Measurements from ENCODE around the gene MATK. TPM values are rescaled to one million over a fixed set of nuclear protein-coding genes. Genes with fewer than 3 reads are reported as not detected.
A peak's percentile ranks its signal among the peaks of the same experiment; 100 is the strongest.

Gene MATK
- total RNA-seq, 2 experiments from 2014 or later: 24.4 to 25.2 TPM

DNA sequence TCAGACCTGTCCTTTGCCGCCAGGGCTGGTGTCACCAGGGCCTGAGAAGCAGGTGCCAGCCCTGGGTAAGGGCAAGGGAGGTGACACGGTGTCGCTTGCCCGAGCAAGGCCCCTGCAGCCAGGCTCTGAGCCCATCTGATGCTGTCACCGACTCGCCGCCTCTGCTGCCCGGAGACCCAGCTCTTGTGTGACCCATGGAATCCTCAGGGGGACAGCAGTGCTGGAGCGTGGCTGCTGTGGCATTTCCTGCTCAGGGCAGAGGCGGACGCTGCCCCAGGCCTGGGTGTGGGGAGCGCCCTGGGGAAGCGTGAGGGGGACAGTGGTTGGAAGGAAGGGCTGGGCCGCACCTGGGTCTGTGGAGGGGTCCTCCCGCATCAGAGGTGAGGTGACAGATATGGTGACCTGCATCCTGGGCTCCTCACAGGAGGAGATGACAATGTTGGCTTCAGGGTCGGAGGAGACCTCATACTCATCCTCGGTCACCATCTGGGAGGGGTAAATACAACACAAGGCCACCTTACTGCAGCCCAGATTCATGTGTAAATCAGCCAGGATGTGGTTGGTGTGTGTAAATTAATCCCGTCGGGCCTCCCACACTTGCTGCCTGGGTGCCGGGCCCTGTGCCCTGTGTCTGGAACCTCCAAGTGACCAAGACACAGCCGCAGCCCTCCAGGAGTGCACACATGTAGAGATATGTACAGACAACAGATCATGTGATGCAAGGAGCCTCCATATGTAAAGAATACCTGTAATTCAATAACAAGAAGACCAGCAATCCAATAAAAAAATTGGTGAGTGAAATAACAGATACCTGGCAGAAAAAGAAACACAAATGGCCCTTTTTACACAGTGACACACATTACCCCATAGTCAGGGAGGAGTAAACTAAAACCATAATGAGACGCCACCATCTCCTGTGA, 27.6 kb upstream of the MATK start:
- intact Hi-C loops (cut with micrococcal nuclease): no loop called here
- H3K4me1 Mint-ChIP-seq (ENCODE audit: low read depth): peaks cover 48% of the 10 kb centered on the region
- no peaks in the 10 kb centered on the region for H3K36me3 Mint-ChIP-seq
- CTCF ChIA-PET: interaction anchor here (0.6 to 3.1 kb wide), 3 partner anchors 8 to 449 kb away, joined by 3 to 23 read pairs (median 13); partner anchors contain the start of gene MRPL54
- no peaks in the 10 kb centered on the region for H3K9me3 Mint-ChIP-seq
- peak; percentile 49 for DNase-seq
- POLR2A ChIA-PET: interaction anchor here (1.3 kb wide), 1 partner anchor 51 kb away, joined by 9 read pairs; the partner anchor contains the start of gene MRPL54
- peak overlapping the region; percentile 90 for H3K27ac Mint-ChIP-seq
- no peak overlapping the region for H3K4me3 Mint-ChIP-seq
- no peaks in the 10 kb centered on the region for H3K27me3 Mint-ChIP-seq

DNA sequence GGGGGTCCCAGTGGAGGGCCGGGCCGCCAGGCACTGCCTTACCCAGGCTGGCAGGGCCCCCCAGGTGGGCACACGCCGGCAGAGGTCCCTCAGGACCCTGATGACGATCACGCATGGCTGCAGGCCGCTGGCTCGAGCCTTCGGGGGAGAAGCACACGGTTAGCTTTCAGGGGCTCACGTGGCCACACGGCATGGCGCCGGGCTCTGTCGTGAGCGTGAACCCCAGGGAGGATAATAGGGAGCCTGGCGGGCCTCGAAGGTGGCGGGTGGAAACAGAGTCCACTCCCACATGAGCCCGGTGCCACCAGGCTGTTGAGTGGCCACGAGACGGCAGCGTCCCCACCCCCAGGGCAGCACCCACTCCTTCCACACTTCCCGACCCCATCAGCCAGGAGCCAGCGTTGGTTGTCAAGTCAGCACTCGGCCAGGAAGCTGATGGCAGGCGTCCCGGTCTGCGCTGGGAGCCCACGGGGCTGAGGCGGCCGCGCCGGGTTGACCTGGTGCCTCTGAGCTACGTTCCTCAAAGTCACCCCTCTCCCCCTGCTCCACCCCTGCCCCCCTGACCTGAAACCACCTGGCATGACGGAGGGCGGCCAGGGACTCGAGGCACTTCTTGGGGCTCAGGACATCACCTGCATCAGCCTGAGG, 24.7 kb upstream of the MATK start:
- Mint-ChIP-seq H3K9me3 (peaks cover 8% of the 10 kb centered on the region), H3K27me3 (no peaks in the 10 kb centered on the region), H3K36me3 (no peaks in the 10 kb centered on the region), H3K4me1 (ENCODE audit: low read depth) (peaks cover 51% of the 10 kb centered on the region), H3K4me3 (no peak overlapping the region), H3K27ac (no peak overlapping the region)
- ChIA-PET CTCF (interaction anchor here (2.1 kb wide), 1 partner anchor 14 kb away, joined by 6 read pairs; no protein-coding TSS in a partner anchor), POLR2A (no interaction called here)
- intact Hi-C loops (cut with micrococcal nuclease): no loop called here
- DNase-seq: no peak

DNA sequence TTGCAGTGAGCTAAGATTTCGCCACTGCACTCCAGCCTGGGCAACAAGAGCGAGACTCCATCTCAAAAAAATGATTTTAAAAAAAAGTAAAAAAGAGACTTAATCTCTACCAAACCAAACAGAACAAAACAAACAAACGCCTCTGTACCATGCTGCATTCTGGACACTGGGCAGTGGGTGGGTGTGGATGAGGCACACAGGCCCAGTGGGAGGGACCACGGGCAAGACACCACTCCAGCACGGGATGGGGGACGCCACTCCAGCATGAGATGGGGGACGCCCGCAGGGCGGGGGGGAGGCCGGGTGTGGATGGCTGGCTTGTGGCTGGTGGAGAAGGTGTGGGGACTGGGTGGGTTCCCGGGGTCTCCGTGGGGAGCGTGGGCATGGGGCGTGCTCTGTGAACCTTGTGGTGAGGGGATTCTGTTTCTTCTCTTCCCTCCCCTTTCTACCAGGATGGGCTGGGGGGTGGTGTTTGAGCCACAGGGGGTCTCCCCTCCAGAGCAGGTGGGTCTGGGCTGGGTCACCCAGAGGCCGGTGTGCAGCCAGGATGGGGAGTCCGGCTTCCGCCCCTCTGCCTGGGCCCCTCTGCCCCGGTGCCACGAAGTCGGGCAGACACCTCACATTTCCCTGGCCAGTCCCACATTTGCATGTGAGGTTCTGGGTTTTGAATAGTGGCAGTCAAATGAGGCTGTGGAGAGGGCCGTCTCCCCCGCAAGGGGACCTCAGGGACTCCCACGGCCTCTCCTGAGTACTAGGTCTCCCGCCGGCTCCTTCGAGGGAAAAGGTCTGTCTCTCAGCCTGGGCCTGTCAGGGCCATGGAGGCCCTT, 23.9 kb upstream of the MATK start:
- peak overlapping the region; percentile 42 for H3K27ac Mint-ChIP-seq
- no peak overlapping the region for H3K4me3 Mint-ChIP-seq
- intact Hi-C loops (cut with micrococcal nuclease): no loop called here
- no peaks in the 10 kb centered on the region for H3K27me3 Mint-ChIP-seq
- peak; percentile 58 for DNase-seq
- ChIA-PET POLR2A (no interaction called here), CTCF (no interaction called here)
- H3K9me3 Mint-ChIP-seq: peaks cover 8% of the 10 kb centered on the region
- no peaks in the 10 kb centered on the region for H3K36me3 Mint-ChIP-seq
- H3K4me1 Mint-ChIP-seq (ENCODE audit: low read depth): peaks cover 51% of the 10 kb centered on the region

DNA sequence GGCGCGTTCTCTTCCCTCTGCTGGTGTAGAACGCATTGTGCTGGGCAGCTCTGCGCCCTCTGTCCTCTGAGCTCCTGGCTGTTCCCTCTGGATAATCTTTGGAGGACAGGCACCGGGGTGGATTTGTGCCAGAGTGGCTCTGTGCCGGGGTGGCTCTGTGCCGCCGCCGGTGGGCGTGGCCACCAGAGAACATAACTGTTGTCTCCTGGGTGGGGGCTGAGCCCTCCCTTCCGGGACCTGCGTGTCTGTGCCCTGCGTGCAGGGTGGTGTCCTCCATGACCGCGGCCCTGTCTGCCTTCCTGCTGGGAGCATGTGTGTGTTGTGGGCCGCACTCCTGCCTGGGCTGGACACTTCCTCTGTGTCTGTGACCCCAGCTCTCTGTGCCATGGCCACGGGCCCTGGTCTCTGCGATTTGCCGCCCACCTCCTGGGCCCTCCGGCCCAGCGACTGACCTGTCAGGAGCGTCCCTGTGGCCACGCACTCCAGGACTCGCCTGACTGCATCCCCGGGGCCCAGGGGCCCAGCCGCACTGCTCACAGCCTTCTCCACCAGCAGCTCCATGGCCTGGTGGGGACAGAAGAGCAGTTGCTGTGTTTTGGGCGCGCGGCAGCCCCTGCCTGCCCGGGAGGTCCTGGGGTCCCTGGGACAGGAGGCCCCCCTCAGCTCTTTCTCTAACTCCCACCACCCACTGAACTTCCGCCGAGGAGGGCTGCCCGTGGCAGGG, 22.4 kb upstream of the MATK start:
- Mint-ChIP-seq H3K9me3 (peaks cover 8% of the 10 kb centered on the region), H3K4me1 (ENCODE audit: low read depth) (peaks cover 40% of the 10 kb centered on the region), H3K4me3 (no peak overlapping the region), H3K36me3 (no peaks in the 10 kb centered on the region), H3K27me3 (no peaks in the 10 kb centered on the region), H3K27ac (no peak overlapping the region)
- CTCF ChIA-PET: interaction anchor here (0.7 to 0.9 kb wide), 2 partner anchors 12 to 46 kb away, joined by 3 to 4 read pairs; partner anchors contain the start of gene MRPL54
- intact Hi-C loops (cut with micrococcal nuclease): no loop called here
- no peak for DNase-seq
- POLR2A ChIA-PET: no interaction called here

DNA sequence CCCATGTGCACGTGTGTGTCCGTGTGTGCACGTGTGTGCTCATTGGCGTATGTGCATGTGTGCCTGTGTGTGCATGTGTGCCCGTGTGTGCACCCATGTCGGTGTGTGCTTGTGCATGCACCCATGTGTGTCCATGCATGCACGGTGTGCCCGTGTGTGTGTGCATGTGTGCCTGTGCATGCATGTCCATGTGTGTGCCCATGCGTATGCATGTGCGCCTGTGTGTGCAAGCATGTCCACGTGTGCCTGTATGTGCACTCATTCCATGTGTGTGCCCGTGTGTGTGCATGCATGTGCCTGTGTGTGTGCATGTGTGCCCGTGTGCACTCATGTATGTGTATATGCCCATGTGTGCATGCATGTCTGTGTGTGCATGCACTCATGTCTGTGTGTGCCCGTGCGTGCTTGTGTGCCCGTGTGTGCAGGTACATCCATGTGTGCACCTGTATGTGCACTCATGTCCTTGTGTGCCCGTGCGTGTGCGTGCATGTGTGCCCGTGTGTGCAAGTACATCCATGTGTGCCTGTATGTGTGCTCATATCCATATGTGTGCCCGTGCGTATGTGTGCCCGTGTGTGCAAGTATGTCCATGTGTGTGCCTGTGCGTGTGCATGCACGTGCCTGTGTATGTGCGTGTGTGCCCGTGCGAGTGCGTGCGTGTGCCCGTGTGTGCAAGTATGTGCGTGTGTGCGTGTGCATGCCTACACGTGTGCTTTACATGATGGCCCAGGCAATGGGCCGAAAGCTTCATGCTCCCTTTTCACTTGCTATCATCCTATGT, 21.6 kb upstream of the MATK start:
- CTCF ChIA-PET: interaction anchor here (0.7 kb wide), 1 partner anchor 13 kb away, joined by 3 read pairs; no protein-coding TSS in a partner anchor
- Mint-ChIP-seq H3K36me3 (no peaks in the 10 kb centered on the region), H3K4me1 (ENCODE audit: low read depth) (peaks cover 31% of the 10 kb centered on the region), H3K27ac (no peak overlapping the region), H3K4me3 (no peak overlapping the region), H3K27me3 (no peaks in the 10 kb centered on the region), H3K9me3 (peaks cover 8% of the 10 kb centered on the region)
- intact Hi-C loops (cut with micrococcal nuclease): no loop called here
- DNase-seq: no peak
- POLR2A ChIA-PET: no interaction called here

DNA sequence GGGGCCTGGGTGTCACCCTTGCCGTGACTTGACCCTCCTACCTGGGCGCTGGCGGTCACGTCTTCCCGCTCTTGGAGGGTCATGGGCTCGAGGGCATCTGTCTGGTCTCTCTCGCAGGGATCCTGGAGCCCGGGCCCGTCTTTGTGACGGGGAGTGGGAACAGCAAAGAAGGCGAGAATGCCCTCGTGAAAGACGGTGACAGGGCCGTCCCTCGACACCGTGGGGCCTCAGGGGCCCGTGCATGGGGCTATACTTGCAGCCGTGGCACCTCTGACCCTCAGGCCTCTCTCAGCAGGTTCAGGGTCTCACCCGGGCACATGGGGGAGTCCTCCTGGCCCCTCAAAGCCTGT, 20.9 kb upstream of the MATK start:
- CTCF ChIA-PET: interaction anchor here (0.8 kb wide), 1 partner anchor 46 kb away, joined by 3 read pairs; the partner anchor contains the start of gene APBA3
- Mint-ChIP-seq H3K27me3 (no peaks in the 10 kb centered on the region), H3K36me3 (no peaks in the 10 kb centered on the region), H3K4me1 (ENCODE audit: low read depth) (peaks cover 25% of the 10 kb centered on the region), H3K27ac (no peak overlapping the region), H3K9me3 (peaks cover 8% of the 10 kb centered on the region), H3K4me3 (no peak overlapping the region)
- no peak for DNase-seq
- intact Hi-C loops (cut with micrococcal nuclease): no loop called here
- POLR2A ChIA-PET: no interaction called here

DNA sequence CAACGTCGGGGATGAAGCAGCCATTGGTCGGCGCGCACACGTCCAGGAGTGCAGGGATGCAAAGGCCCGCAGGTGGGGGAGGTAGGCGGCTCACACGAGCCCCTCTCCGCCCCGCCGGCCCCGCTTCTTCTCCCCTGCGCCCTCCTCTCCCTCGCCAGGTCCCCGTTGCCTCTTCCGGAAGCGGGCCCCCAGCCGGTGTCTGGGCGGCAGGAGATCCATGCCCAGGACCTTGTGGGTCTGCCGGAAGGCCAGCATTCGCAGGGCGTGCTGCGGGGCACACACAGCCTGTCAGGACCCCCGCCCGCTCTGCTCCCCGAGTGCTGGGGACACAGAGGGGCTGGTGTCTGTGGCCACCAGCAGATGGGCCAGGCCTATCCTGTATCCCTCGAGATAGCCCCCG, 19.7 kb upstream of the MATK start:
- peaks cover 27% of the 10 kb centered on the region for H3K4me1 Mint-ChIP-seq (ENCODE audit: low read depth)
- H3K36me3 Mint-ChIP-seq: no peaks in the 10 kb centered on the region
- intact Hi-C loops (cut with micrococcal nuclease): no loop called here
- DNase-seq: no peak
- H3K9me3 Mint-ChIP-seq: peaks cover 8% of the 10 kb centered on the region
- no peak overlapping the region for H3K4me3 Mint-ChIP-seq
- ChIA-PET POLR2A (no interaction called here), CTCF (no interaction called here)
- no peak overlapping the region for H3K27ac Mint-ChIP-seq
- no peaks in the 10 kb centered on the region for H3K27me3 Mint-ChIP-seq

DNA sequence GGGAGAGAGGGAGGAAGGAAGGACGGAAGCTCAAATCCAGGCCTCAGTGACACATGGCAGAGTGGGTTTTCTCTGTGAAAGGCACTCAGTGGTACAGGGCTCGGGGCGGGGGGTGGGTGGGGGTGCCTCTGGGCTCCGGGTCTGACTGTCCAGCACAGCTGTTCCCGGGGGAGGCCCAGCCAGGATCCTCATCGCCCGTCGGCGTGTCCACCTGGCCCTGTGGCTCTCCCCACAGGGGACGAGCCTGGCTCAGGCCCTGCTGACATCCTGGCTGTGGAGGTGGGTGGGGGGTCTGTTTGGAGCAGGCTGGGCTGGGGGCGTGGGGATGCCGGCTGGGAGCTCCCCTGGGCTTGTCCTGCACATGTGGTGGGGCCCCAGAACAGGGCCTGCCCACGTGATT, 18.2 kb upstream of the MATK start:
- CTCF ChIA-PET: interaction anchor here (0.6 to 1.7 kb wide), 2 partner anchors 17 to 581 kb away, joined by 3 to 4 read pairs; no protein-coding TSS in a partner anchor
- H3K36me3 Mint-ChIP-seq: no peaks in the 10 kb centered on the region
- peaks cover 8% of the 10 kb centered on the region for H3K9me3 Mint-ChIP-seq
- H3K4me1 Mint-ChIP-seq (ENCODE audit: low read depth): peaks cover 24% of the 10 kb centered on the region
- no peak for DNase-seq
- H3K27ac Mint-ChIP-seq: no peak overlapping the region
- POLR2A ChIA-PET: no interaction called here
- H3K4me3 Mint-ChIP-seq: no peak overlapping the region
- intact Hi-C loops (cut with micrococcal nuclease): no loop called here
- H3K27me3 Mint-ChIP-seq: no peaks in the 10 kb centered on the region

DNA sequence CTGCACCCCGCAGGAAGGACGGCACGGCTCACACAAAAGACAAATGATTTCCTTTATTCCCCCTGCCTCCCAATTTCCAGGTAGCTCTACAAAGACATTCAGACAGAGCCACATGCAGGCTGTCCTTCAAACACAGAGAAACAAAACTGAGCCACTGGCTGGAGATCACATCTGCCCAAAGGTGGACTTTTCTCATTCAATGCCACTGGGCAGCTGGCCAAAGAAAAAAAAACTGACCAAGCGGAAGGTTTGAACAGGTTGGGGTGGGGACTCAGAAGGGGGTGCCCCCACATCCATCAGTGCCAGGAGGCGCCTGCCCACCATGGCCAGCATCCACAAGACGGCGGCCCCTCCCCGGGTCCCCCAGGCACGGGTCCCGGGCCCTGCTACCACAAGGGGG, 17.8 kb upstream of the MATK start:
- ChIA-PET POLR2A (no interaction called here), CTCF (interaction anchor here (0.6 to 1.7 kb wide), 2 partner anchors 18 to 581 kb away, joined by 3 to 4 read pairs; no protein-coding TSS in a partner anchor)

DNA sequence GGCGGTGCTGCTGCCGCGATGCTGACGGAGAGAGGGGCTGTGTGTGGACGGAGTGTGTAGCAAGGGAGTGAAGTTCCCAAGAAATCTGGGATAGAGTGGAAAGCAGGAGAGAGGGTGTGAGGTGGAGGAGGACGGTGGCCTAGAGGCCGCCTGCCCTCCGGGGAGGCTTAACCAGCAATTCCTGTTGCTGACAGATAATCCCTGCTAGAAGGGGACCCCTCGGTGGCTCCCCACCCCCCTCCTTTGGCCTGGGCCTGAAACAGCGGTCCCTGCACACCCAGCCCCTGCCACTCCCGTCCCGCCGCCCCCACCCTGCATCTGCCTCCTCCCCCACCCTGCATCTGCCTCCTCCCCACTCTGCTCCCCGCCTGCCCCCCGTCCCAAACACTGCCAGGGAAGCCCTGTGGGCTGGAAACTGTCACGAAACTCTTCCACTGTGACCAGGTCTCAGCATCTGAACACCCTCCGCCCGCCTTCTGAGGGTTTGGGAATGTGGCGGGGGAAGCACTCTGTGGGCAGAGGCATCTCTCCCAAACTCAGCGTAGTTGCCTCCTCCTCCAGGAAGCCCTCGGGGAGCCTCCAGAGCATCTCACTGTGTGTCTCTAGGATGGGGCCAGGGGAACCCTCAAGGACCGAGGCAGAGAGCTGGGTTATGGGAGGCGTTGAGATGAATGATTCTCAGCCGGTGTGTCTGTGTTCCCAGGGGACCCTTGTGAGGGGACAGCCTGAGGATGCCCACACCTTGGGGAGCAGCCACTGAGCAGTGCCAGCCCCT, 17.1 kb upstream of the MATK start:
- H3K4me1 Mint-ChIP-seq (ENCODE audit: low read depth): peaks cover 27% of the 10 kb centered on the region
- no peak for DNase-seq
- POLR2A ChIA-PET: no interaction called here
- no peak overlapping the region for H3K27ac Mint-ChIP-seq
- no peak overlapping the region for H3K4me3 Mint-ChIP-seq
- no peaks in the 10 kb centered on the region for H3K27me3 Mint-ChIP-seq
- CTCF ChIA-PET: interaction anchor here (1.7 kb wide), 1 partner anchor 18 kb away, joined by 4 read pairs; no protein-coding TSS in a partner anchor
- H3K36me3 Mint-ChIP-seq: no peaks in the 10 kb centered on the region
- intact Hi-C loops (cut with micrococcal nuclease): no loop called here
- peaks cover 8% of the 10 kb centered on the region for H3K9me3 Mint-ChIP-seq

More for the DNA sequence above, 17.8 kb upstream of the MATK start:
- H3K36me3 Mint-ChIP-seq: no peaks in the 10 kb centered on the region
- H3K4me1 Mint-ChIP-seq (ENCODE audit: low read depth): peaks cover 27% of the 10 kb centered on the region
- H3K4me3 Mint-ChIP-seq: no peak overlapping the region
- H3K9me3 Mint-ChIP-seq: peaks cover 8% of the 10 kb centered on the region
- intact Hi-C loops (cut with micrococcal nuclease): no loop called here
- no peak for DNase-seq
- no peaks in the 10 kb centered on the region for H3K27me3 Mint-ChIP-seq
- no peak overlapping the region for H3K27ac Mint-ChIP-seq
